Right renal cortex interstitium (tissue), 3 donors: ENCODE data around the gene SCUBE2. TPM values are rescaled to one million over a fixed set of nuclear protein-coding genes. Genes with fewer than 3 reads are reported as not detected.
"Not testable (repeated sequence)": the region's sequence is repeated elsewhere in the genome, so short reads cannot be mapped to it uniquely, and the experiment has no call there.

Source experiments
- DNase-seq, 3 donors: peaks; one replicate each; pipeline ENCODE4 v3.0.0-alpha.2; 2013; ENCODE audit warnings: low read depth in 3 of 3, low spot score in 2 of 3
- polyA plus RNA-seq, 3 donors: library from polyadenylated mRNA; unstranded; fragments of 120-200 nt; gene quantifications; one replicate each; pipeline ENCODE4 v1.2.1, GENCODE V29; 2013; ENCODE audit not compliant: insufficient read length in 3 of 3

Gene SCUBE2
- polyA plus RNA-seq, 3 donors, result 5.0 to 6.1 (median 5.2) TPM

- no peak for DNase-seq
Observed at GRCh38 chr11:9014826-9015225, 76.6 kb downstream of the SCUBE2 start.

GRCh38 chr11:9013373-9013772 lies 78.0 kb downstream of the SCUBE2 start:
- DNase-seq, result no peak

- not testable (repeated sequence) for DNase-seq
Observed at GRCh38 chr11:9009538-9009937, 81.9 kb downstream of the SCUBE2 start.

GRCh38 chr11:9008661-9009060 lies 82.7 kb downstream of the SCUBE2 start:
- DNase-seq, result no peak

- no peak for DNase-seq
Observed at GRCh38 chr11:9008011-9008550, 83.3 kb downstream of the SCUBE2 start.

- no peak for DNase-seq
Observed at GRCh38 chr11:9005087-9005486, 86.3 kb downstream of the SCUBE2 start.

GRCh38 chr11:9004183-9004926 lies 87.0 kb downstream of the SCUBE2 start:
- DNase-seq, result no peak

GRCh38 chr11:9003573-9004182 lies 87.7 kb downstream of the SCUBE2 start, which contains the start of gene NRIP3:
Gene NRIP3, minus strand, starts transcription at chr11:9004001. Its CDS starts 66 bp downstream, at chr11:9003935.
- DNase-seq, result peak in 1 of 3 donors; percentile 39

GRCh38 chr11:9002920-9003572 lies 88.4 kb downstream of the SCUBE2 start:
- no peak for DNase-seq

- DNase-seq, result no peak
Observed at GRCh38 chr11:9001736-9002135, 89.7 kb downstream of the SCUBE2 start.

- DNase-seq, result no peak
Observed at GRCh38 chr11:8998017-8998416, 93.4 kb downstream of the SCUBE2 start.

- DNase-seq, result no peak
Observed at GRCh38 chr11:8997451-8997850, 93.9 kb downstream of the SCUBE2 start.

GRCh38 chr11:8989453-8989852 lies 101.9 kb downstream of the SCUBE2 start:
- no peak for DNase-seq

- DNase-seq, result no peak
Observed at GRCh38 chr11:8988329-8989234, 102.8 kb downstream of the SCUBE2 start.

- DNase-seq, result no peak
Observed at GRCh38 chr11:8987446-8987845, 104.0 kb downstream of the SCUBE2 start.

- not testable (repeated sequence) for DNase-seq
Observed at GRCh38 chr11:8986772-8987171, 104.6 kb downstream of the SCUBE2 start.

GRCh38 chr11:8985462-8985861 lies 105.9 kb downstream of the SCUBE2 start:
- no peak for DNase-seq

GRCh38 chr11:8983552-8983951 lies 107.8 kb downstream of the SCUBE2 start:
- DNase-seq, result no peak

GRCh38 chr11:8980485-8980884 lies 110.9 kb downstream of the SCUBE2 start:
- DNase-seq, result no peak

GRCh38 chr11:8979365-8979764 lies 112.0 kb downstream of the SCUBE2 start:
- not testable (repeated sequence) for DNase-seq
